Spleen (tissue), 11 donors: ENCODE data around the gene MORN4. TPM values are rescaled to one million over a fixed set of nuclear protein-coding genes. Genes with fewer than 3 reads are reported as not detected.
A peak's percentile ranks its signal among the peaks of the same experiment; 100 is the strongest.

Source experiments
- DNase-seq: peaks from one replicate; pipeline ENCODE4 v3.0.0-alpha.2; 2020
- H3K27ac ChIP-seq, 8 donors: fragments of 200-600 bp; sonication (generic) in 7 of 8; 1 replicate in 4 of 8; 2 replicates in 4 of 8; pipeline versions ENCODE4 v1.5.0 to v1.8.0; 2016 to 2021; ENCODE audit warnings: inconsistent platforms in 4 of 8, mild to moderate bottlenecking in 4 of 8, moderate library complexity in 1 of 8
- H3K27me3 ChIP-seq, 7 donors: fragments of 200-600 bp; sonication (generic) in 6 of 7; replicated peaks in 1 of 7; 1 replicate in 4 of 7; 2 replicates in 3 of 7; pipeline versions ENCODE4 v1.5.0 to v1.8.0; 2016 to 2021; ENCODE audit warnings: inconsistent platforms in 3 of 7, mild to moderate bottlenecking in 1 of 7
- H3K36me3 ChIP-seq, 6 donors: fragments of 200-600 bp; sonication (generic) in 5 of 6; 1 replicate in 4 of 6; 2 replicates in 2 of 6; pipeline versions ENCODE4 v1.5.0 to v1.8.0; 2016 to 2021; ENCODE audit warnings: inconsistent platforms in 2 of 6
- H3K4me1 ChIP-seq, 6 donors: fragments of 200-600 bp; sonication (generic) in 5 of 6; 1 replicate in 3 of 6; 2 replicates in 3 of 6; pipeline versions ENCODE4 v1.5.0 to v1.8.0; 2016 to 2021; ENCODE audit warnings: inconsistent platforms in 3 of 6
- H3K4me3 ChIP-seq, 8 donors: fragments of 200-600 bp; sonication (generic) in 7 of 8; 1 replicate in 4 of 8; 2 replicates in 4 of 8; pipeline versions ENCODE4 v1.5.0 to v1.8.0; 2016 to 2021; ENCODE audit warnings: inconsistent platforms in 4 of 8, mild to moderate bottlenecking in 4 of 8, moderate library complexity in 2 of 8
- H3K9me3 ChIP-seq, 8 donors: fragments of 200-600 bp; sonication (generic) in 7 of 8; 1 replicate in 4 of 8; 2 replicates in 4 of 8; pipeline versions ENCODE4 v1.5.0 to v1.8.0; 2016 to 2021; ENCODE audit warnings: inconsistent platforms in 4 of 8
- CTCF ChIP-seq, 11 experiments: fragments of 200-600 bp in 7 of 11; fragments of 450-650 bp in 4 of 11; sonication (generic) in 4 of 11; IDR thresholded peaks in 8 of 11; conservative IDR thresholded peaks in 3 of 11; 1 replicate in 7 of 11; 2 replicates in 4 of 11; pipeline versions ENCODE4 v1.4.0 to v1.8.0; 2016 to 2021; ENCODE audit warnings: antibody characterized with exemption in 11 of 11, inconsistent platforms in 4 of 11, mild to moderate bottlenecking in 1 of 11
- POLR2A ChIP-seq, 3 donors: fragments of 450-650 bp; IDR thresholded peaks; one replicate each; pipeline ENCODE4 v1.5.1; 2017; ENCODE audit warnings: antibody characterized with exemption in 3 of 3, mild to moderate bottlenecking in 1 of 3
- POLR2AphosphoS5 ChIP-seq, 3 donors: sonication (generic); formaldehyde crosslinking; IDR thresholded peaks; one replicate each; pipeline ENCODE4 v1.5.1; 2017; ENCODE audit warnings: antibody characterized with exemption in 3 of 3
- WGBS, 5 donors: extraction: QIAGEN DNeasy Blood & Tissue Kit in 3 of 5; methylation state at CpG; one replicate each; pipeline versions ENCODE4 v1.1.5 to v1.1.7; 2013 to 2018; 5-methylcytosine and 5-hydroxymethylcytosine counted together
- intact Hi-C: fragments of 100-400 bp; cut with DNase I; formaldehyde crosslinking; loops from one replicate; pipeline ENCODE4 v1.15.0; 2023; ENCODE audit warnings: low total_unique reads
- polyA plus RNA-seq, 3 donors: library from polyadenylated mRNA; stranded (reverse); fragments of 200-250 nt; gene quantifications; one replicate each; pipeline ENCODE4 v1.2.1, GENCODE V29; 2013
- total RNA-seq, 7 donors: library from RNA; depleted of rRNA in 3 of 7; stranded (reverse); fragments of >200 nt in 3 of 7; fragmentation: NEBNext Ultra II Directional in 4 of 7; extraction: Animal tissue kit (Norgen Biotek cat#: 25700) in 4 of 7; gene quantifications; one replicate each; pipeline versions ENCODE4 v1.1.0 to v1.2.1, GENCODE V29; 2016 to 2021
- donor health status: healthy with polysubstance abuse.
- donor health status: DM: no; HTN: no; CAD: no; lungs with moderate emphysema.
- donor health status: DM: no; HTN: no; CAD: no.
- donor health status: Bipolar disorder and iron deficiency.
- donor health status: healthy.
- donor health status: DM: no; HTN: no; CAD: no.
- donor health status: DM: yes; HTN: yes; CAD: no.

Gene MORN4
- total and polyA plus RNA-seq, 10 donors: 1.6 to 5.0 (median 2.7) TPM

GRCh38 chr10:97611473-97611872 is 21.8 kb downstream of the MORN4 start:
- H3K4me1 ChIP-seq: no peaks in the 10 kb centered on the region
- no peaks in the 10 kb centered on the region for H3K27me3 ChIP-seq
- no peak overlapping the region for H3K4me3 ChIP-seq
- DNase-seq: peak; percentile 51
- WGBS, 5 donors: 87 to 96% (median 93%) methylated on average over 5 to 12 of the region's 12 CpGs
- H3K36me3 ChIP-seq: no peaks in the 10 kb centered on the region
- no peak overlapping the region for H3K27ac ChIP-seq
- H3K9me3 ChIP-seq: no peaks in the 10 kb centered on the region
- intact Hi-C loops: no loop called here
- TF ChIP-seq POLR2AphosphoS5 (IDR thresholded peaks at IDR 0.05) (no peak), POLR2A (IDR thresholded peaks at IDR 0.05) (no peak), CTCF (IDR thresholded peaks at IDR 0.05 in 8 of 11, conservative IDR thresholded peaks at IDR 0.05 in 3 of 11) (no peak)

- no peaks in the 10 kb centered on the region for H3K27me3 ChIP-seq
- WGBS, 5 donors: 67 to 93% (median 85%) methylated on average over 8 to 13 of the region's 13 CpGs
- no peaks in the 10 kb centered on the region for H3K9me3 ChIP-seq
- H3K36me3 ChIP-seq: no peaks in the 10 kb centered on the region
- H3K4me1 ChIP-seq: no peaks in the 10 kb centered on the region
- intact Hi-C loops: no loop called here
- no peak for DNase-seq
- TF ChIP-seq POLR2AphosphoS5 (IDR thresholded peaks at IDR 0.05): no peak
- TF ChIP-seq POLR2A (IDR thresholded peaks at IDR 0.05): no peak
- no peak for TF ChIP-seq CTCF (IDR thresholded peaks at IDR 0.05 in 8 of 11, conservative IDR thresholded peaks at IDR 0.05 in 3 of 11)
- H3K27ac ChIP-seq: no peak overlapping the region
- no peak overlapping the region for H3K4me3 ChIP-seq
These were observed 24.2 kb downstream of the MORN4 start for GRCh38 chr10:97608991-97609561.

- H3K36me3 ChIP-seq: no peaks in the 10 kb centered on the region
- no peaks in the 10 kb centered on the region for H3K9me3 ChIP-seq
- H3K27me3 ChIP-seq: no peaks in the 10 kb centered on the region
- intact Hi-C loops: no loop called here
- DNase-seq: no peak
- WGBS, 5 donors: 89 to 95% (median 94%) methylated on average over 5 of the region's 5 CpGs
- no peaks in the 10 kb centered on the region for H3K4me1 ChIP-seq
- H3K4me3 ChIP-seq: no peak overlapping the region
- H3K27ac ChIP-seq: no peak overlapping the region
- TF ChIP-seq POLR2AphosphoS5 (IDR thresholded peaks at IDR 0.05) (no peak), POLR2A (IDR thresholded peaks at IDR 0.05) (no peak), CTCF (IDR thresholded peaks at IDR 0.05 in 8 of 11, conservative IDR thresholded peaks at IDR 0.05 in 3 of 11) (no peak)
These were observed 26.1 kb downstream of the MORN4 start for GRCh38 chr10:97607095-97607636.

GRCh38 chr10:97601268-97602215 is 31.8 kb downstream of the MORN4 start:
- no peak overlapping the region for H3K4me3 ChIP-seq
- intact Hi-C loops: no loop called here
- H3K4me1 ChIP-seq: peaks cover 0 to 8% (median 0%) of the 10 kb centered on the region in 6 donors
- no peaks in the 10 kb centered on the region for H3K27me3 ChIP-seq
- H3K36me3 ChIP-seq: no peaks in the 10 kb centered on the region
- H3K27ac ChIP-seq: no peak overlapping the region
- no peak for DNase-seq
- H3K9me3 ChIP-seq: no peaks in the 10 kb centered on the region
- TF ChIP-seq CTCF (IDR thresholded peaks at IDR 0.05 in 8 of 11, conservative IDR thresholded peaks at IDR 0.05 in 3 of 11): no peak
- no peak for TF ChIP-seq POLR2AphosphoS5 (IDR thresholded peaks at IDR 0.05)
- no peak for TF ChIP-seq POLR2A (IDR thresholded peaks at IDR 0.05)
- WGBS, 5 donors: 83 to 93% (median 89%) methylated on average over 12 to 21 of the region's 21 CpGs
